COR-L47 (cell line): ENCODE measurements around the gene REL.
A peak's percentile ranks its signal among the peaks of the same experiment; 100 is the strongest.
"Not testable (repeated sequence)": the region's sequence is repeated elsewhere in the genome, so short reads cannot be mapped to it uniquely, and the experiment has no call there.

Source experiments
- DNase-seq: peaks from one replicate; lab custom pipeline; 2025; lab: John Stamatoyannopoulos, UW

Gene REL

DNA sequence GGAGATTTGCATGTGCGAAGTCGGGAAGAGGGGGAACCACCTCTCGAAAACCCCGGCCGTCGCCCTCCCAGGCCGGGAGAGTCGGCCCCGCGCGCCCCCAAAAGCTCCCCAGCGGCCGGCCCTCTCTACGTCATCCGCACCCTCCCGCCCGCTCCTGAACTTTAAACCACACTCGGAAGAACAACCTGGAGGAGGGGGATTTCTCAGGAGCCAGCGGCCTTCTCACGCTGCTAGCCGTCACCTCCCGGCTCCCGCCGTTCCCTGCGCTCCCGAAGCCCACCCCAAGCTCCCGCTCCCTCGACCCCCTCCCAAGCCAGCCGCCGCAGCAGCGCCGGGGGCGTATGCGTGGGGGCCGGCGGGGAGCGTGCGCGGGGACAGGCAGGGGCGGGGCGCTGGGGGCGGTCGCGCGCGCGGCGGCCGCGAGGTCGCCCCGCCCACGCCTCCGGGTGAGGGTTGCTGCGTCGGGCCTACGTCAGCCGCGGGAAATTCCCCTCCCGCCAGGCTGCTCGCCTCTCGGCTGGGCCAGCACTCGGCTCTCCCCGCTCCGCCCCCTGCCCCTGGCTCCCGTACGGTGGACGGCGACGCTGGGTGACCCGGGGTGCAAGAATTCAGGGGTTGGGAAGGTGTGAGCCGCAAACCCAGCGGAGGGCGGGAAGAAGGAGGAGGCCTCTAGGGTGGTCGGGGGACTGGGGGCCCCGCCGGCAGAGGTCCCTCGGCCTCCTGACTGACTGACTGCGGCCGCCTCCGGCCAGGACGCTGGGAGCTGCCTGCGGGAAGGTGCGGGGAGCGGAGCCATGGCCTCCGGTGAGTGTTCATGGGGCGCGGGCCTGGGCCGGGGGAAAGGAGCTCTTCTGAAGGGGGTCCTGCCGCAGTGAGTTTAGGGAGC lies at the start of gene REL:
REL (plus strand) TSS at position 528 of the 886 bp plus-strand sequence; CDS start at position 795, 267 bp downstream.
- DNase-seq = peak; percentile 87

DNA sequence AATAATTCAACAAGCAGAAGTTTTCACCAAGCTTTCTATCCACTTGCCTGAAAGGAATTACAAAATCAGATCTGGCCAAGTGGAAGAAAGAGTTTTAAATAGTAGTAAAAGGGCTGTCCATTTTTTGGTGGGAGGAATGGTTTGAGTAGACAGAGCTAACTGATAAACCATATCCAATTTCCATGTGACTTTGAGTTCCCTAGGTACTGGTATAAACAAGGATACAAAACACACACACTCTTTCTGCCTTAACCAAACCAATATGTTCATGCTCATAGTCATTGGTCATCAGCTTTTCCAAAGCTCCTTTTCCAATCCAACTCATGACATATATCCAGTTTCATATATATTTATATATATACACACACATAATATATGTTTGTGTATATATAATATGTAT lies 49.5 kb upstream of the REL start:
- no peak for DNase-seq

DNA sequence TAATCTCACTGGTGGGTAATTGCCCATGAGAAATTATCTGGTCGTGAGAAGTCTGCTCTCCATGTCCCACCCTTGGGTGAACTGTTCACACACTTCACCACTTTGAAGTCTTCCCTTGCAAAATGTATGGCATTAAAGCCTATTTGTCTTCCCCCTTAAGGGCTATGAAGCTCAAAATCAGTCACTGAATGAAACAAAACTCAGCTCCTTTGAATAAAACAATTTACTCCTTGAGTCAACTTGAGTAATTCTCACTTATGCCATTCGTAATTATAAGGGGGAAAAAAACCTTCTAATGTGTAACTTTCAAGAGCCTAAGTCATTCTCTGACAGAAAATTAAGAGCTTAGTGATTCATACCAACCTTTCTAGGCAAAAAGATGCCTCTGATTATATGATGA lies 48.8 kb upstream of the REL start:
- no peak for DNase-seq

DNA sequence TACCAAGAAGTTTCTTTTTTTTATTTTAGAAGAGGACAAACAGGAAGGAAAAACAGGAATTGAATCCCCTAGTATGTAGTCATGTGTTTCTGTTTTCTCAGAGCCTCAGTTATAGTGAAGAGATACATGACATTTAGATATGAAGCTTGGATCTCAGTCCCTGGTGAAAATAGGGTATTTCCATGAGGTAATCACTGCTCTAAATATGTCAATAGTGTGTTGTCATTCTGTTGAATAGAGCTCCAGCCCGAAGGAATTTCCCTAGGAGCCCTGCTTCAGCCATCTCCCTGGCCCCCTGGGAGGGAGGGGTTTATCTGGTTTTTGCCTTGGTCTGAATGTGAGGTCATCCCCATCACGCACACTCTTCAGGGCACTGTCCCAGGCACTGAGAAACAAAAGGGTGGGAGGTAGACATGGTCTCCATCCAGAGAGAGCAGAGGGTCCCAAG lies 47.1 kb upstream of the REL start:
- no peak for DNase-seq

DNA sequence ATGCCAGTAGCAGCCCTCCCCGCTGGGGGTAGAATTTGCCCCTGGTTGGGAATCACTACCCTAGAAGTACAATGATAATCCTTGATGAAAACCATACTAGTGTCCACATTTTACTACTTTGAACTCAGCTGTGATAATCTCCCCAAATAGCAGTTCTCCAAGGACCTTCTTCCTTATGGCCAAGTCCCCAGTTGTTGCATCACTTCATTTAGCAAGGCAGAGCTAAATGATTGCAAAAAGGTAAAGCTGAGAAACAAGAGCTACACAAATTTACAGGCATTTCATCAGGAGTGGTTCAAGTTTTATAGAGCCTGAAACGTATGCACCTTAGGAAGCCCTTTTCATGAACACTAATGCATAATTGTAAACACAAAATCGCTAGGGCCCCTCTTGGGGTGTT lies 44.9 kb upstream of the REL start:
- DNase-seq = no peak

DNA sequence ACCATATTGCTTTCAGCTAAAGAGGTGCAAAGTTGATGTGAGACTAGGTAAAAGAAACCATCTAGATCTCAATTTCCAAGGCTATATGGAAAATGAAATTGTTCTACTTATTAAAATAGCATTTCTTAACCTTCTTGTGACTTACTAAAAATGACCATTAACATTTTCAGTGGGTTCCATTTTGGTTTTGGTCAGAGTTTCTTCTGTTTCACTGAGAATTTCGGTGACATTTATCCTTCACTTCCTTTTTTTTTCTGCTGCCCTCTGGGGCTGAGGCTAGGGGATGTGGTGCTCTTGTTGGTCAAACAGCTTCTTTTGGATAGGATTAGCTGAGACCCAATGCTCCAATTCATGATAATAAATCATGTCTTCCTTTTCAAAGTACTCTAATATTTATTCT lies 44.3 kb upstream of the REL start:
- DNase-seq = no peak

DNA sequence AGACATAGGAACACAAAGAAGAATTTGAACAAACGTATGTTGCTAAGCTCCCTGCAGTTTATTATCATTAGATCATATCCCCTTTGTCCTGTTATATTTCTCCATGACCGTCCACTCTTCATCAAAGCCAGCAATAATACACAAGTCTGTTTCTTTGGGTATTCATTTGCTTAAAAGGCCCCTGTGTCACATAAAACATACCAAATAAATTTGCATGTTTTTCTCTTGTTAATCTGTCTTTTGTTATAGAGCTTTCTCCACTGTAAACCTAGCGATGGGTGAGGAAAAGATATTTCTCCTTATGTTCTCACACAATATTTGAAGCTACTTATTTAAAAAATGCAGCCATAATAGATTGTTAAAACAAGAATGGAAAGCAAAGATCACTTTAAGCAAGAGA lies 42.9 kb upstream of the REL start:
- no peak for DNase-seq

DNA sequence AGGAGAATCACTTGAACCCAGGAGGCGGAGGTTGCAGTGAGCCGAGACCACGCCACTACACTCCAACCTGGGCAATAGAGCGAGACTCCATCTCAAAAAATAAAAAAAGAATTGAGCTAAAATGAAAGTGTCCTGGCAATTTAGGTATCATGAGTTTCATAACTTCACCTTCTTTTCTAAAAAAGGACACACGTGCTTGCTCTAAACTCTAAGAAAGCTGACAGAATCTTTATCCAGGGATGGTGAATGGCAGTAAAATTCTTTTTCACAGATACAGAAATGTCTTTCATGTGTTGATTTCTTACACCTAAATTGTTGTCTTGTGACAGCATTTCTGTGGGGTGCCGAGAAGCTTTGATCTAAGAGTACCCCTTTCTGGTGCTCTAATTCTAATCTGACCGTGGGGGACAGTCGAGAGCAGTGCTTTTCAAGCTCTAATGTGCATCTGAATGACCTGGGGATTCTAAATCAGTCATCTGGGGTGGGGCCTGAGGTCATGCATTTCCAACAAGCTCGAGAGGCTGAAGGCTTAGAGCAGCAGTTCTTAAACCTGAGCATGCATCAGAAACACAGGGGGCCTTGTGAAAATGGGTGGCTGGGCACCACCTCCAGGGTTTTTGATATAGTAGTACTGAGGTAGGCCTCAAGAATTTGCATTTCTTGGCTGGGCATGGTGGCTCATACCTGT lies 42.1 kb upstream of the REL start:
- no peak for DNase-seq

DNA sequence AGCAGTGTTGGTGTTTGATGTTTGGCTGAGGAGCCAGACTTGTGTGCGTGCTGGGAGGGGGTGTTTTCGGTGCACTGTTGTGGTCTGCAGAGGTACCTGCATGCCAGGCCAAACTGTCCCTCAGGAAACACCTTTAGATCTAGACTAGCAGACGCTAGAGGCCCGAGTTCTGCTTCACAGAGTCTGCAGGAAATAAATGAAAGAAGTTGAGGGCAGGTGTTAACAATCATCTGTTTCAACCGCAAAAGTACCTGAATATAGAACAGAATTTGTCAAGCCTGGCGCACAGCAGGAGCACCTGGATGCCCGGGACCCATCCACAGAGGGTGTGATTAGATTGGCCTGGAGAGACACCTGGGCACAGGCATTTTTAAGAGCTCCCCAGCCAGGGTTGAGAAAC lies 40.5 kb upstream of the REL start:
- DNase-seq = no peak

DNA sequence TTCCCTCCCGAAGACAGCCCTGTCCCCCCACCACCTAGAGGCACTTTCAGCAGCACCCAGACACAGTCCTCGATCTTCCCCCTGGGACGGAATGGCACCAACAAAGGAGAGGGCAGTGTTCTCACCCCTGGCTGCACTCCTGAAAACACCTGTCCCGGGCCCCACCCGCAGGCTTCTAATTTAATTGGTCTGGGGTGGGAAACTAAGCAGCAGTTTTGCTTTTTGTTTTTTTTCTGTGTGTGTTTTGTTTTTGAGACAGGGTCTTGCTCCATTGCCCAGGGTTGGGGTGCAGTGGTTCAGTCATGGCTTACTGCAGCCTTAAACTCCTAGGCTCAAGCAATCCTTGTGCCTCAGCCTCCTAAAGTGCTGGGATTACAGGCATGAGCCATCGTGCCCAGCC lies 38.4 kb upstream of the REL start:
- no peak for DNase-seq

DNA sequence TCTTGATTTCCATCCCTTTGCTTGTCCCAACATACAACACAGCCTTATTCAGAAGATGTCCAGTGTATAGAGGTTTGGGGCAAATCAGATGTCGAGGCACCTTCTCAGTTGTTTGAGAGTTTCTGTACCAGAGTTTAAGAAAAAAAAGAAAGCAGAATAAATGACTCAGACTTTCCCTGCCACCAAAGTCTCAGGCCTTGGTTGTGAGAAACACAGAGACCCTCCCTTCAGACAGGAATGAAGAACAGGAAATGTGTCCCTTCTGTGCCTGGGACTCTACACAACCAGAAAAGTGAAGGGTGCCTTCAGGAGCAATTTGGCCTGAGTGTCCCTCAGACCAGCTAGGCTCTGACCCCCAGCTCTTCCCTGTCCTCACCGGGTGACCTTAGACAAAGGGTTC lies 37.3 kb upstream of the REL start:
- DNase-seq = no peak

DNA sequence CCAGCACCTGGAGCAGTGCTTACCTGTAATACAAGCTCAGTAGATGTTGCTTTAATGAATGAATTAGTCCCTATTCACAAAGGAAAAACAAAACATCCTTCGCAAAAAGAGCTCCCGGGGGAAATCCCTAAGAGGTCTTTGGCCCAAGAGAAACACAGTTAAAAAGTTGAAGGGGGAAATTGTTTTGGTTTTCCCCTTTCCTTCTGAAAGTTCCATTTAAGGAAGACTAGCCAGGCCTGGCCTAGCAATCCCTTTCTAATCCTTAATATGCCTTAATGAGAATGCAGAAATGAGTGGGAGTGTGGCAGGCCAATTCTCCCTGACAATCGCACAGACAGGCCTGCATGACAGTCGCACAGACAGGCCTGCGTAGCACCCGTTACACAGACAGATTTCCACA lies 33.5 kb upstream of the REL start:
- no peak for DNase-seq

DNA sequence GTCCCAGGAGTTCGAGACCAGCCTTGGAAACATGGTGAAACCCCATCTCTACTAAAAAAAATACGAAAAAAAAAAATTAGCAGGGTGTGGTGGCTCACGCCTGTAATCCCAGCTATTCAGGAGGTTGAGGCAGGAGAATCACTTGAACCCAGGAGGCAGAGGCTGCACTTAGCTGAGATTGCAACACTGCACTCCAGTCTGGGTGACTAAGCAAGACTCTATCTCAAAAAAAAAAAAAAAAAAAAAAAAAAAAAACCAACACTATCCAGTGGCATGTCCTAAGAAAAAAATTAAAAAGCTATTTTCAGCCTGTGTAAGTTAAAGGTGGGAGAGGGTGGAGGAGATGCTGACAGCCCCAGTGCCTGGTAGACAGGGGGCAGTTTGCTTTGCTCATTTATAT lies 32.2 kb upstream of the REL start:
- DNase-seq = no peak

DNA sequence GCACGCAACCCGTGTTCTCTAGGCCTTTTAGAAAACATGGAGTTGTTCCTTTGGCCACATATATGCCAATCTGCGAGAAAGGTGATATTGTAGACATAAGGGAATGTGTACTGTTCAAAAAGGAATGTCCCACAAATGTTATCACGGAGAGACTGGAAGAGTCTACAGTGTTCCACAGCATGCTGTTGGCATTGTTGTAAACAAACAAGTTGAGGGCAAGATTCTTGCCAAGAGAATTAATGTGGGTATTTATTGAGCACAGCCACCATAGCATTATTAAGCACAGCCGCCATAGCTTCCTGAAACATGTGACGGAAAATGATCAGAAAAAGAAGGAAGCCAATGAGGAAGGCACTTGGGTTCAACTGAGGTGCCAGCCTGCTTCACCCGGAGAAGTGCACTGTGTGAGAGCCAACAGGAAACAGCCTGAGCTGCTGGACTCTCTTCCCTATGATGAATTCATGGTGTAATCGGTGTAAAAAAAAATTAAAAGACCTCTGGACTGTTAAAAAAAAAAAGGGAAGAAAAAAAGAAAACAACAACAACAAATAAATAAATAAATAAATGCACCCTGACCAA lies 29.0 kb upstream of the REL start:
- DNase-seq = no peak

DNA sequence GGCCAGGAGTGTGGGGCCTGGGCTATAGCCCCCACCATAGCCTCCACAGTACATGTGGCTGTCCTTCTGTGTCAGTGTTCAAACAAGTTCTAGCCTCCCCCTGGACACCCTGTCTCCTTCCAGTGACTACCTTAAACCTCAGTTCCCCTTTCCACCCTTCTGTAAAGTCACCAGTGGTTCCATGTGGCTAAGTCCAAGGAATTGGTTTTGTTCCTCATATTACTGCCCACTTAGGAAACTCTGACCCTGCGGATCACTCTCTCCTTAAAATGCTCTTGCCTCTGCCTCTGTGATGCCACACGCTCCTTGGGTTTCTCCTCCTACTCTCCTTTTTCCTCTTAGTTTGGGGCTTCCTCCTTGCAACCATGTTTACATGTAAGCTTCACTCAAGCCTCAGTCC lies 27.8 kb upstream of the REL start:
- DNase-seq = no peak

DNA sequence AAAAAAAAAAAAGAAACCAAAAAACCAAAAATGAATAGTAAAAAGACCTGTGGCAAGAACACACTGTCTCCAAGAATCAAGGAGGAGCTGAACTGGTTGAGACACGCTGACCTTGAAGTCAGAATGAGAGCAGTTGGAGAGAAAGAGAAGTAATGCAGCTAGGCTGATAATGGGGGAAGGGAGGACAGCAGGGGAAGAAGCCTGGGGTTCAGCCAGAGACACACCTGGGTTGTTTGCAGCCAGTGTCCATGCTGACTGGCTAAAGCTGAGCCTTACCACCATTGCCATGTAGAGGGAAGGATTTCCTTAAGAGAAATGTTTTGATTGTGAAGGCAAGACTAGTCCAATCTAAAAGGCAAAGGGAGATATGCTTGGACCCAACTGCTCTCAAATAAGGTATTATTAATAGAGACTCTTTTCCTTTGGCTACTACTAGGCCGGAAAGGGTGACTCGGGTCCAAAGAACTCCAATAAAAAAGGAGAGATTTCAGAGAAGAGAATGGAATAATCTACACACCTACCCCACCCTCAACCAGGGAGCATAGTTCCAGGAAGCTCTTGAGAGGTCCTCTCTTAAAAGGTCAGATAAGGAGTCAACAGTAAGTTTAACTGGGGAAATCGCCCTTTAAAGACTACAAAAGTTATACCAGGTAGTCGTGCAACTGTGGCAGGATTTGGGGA lies 25.2 kb upstream of the REL start:
- DNase-seq = no peak

DNA sequence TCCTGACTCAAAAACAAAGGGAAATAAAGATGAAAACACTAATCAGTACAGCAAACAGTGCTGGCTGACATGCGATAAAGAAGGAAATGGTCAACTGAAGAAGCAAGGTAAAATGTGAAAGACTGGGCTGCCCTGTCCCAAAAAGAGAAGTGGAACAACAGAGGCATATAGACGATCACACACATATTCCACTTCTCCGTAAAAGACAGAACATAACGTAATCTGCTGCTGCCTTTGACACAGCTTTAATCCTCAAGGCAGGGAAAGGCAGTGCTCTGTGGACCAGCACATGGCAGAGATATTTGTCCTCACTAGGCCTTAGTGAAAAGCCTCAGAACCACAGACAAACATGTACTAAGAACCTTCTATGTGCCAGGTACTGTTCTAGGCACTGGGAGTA lies 24.3 kb upstream of the REL start:
- no peak for DNase-seq

DNA sequence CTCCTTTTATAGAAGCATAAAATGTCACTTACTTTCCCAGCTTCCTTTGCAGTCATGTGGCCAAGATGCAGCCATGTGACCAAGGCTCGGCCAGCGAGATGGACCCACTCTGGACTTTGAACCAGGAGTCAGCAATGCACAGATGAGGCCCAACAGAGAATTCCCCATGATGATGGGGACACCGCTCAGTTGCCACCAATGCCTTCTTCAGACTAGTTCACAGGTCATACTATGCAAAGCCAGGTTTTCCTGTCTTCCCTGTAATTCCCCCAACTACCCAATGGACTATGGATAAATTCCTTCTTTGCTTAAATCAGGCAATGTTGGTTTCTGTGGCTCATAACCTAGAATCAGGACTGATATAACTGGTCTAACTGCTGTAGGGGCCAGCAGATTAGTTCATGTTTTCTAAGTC lies 22.5 kb upstream of the REL start:
- no peak for DNase-seq

DNA sequence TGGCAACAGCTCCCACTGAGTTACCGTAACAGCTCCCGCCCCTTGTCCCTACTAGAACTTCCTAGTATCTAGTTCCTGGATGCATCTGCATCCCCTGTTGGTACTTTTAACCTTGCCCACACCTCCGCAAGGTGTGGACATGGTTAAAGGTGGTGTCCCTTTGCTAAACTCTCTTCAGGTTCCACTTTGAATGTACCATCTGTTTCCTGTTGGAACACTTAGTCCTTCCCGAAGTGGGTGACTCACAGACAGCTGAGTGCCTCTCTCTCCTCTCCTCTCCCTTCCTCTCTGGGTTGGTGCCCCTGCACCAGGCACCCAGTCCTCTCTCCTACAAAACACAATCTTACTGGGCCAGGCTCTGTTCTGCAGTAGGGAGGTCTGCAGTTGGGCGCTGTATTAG lies 19.6 kb upstream of the REL start:
- no peak for DNase-seq

DNA sequence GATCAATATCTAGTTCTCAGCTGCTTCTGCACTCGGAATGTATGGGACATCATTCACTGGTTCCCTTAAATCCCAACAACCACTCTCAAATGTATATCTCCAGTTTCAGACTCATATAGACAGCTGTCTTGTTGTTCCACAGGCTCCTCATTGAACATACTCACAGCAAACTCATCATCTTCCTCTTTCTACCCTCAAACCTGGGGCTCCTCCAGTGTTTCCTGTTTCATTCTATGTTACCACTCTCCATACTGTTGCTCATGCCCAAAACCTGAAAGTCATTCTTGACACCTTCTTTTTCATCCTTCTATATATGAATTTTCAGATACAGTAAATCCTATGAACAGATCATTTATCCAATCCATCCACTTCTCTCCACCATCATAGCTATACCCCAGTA lies 18.7 kb upstream of the REL start:
- DNase-seq = no peak

DNA sequence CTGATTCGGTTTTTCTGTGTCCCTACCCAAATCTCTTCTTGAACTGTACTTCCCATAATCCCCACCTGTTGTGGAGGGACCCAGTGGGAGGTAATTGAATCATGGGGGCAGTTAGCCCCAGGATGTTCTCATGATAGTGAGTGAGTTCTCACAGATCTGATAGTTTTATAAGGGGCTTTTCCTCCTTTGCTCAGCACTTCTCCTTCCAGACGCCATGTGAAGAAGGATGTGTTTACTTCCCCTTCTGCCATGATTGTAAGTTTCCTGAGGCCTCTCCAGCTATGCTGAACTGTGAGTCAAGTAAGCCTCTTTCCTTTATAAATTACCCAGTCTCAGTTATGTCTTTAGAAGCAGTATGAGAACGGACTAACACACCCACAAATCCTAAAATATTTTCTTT lies 16.0 kb upstream of the REL start:
- not testable (repeated sequence) for DNase-seq

DNA sequence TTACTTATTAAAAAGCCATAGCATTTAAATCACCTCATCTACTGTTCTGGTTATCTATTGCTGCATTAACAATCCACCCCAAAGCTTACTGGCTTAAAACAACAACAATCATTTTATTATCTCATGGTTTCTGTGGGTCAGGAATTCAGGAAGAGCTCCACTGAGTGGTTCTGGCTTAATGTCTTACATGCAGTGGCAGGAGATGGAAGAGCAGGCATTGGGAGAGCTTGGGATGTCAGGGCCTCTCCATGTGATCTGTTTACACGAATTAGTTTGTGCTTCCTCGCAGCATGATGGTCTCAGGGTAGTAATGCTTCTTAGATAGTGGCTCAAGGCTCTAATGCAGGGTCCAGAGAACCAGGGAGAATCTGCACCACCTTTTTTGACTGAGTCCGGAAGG lies 14.4 kb upstream of the REL start:
- DNase-seq = no peak

DNA sequence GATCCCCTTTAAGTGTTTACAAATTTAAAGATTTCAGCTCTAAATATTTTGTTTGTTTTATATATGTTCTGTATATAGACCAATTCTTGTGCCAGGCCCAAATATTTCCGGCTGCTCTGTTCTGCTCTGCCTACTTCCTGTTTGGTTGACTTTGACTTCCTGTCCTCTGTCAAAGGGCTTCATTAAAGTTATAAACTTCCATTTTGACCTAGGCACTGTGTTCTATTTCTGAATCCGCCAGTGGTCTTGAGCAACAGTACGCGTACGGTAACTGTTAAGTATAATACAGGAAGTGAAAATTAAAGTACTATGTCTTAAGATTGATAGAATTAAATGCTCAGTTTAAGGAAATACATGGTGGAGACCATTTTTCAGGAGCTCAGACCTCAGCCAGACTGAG lies 13.5 kb upstream of the REL start:
- DNase-seq = no peak
